Right atrium auricular region (tissue), 2 donors: ENCODE measurements around the gene C1orf174. TPM values are rescaled to one million over a fixed set of nuclear protein-coding genes. Genes with fewer than 3 reads are reported as not detected.

Experiments
- DNase-seq: peaks from one replicate; pipeline ENCODE4 v3.0.0-alpha.2; 2019; ENCODE audit warnings: low spot score
- H3K27ac ChIP-seq, 2 donors: fragments of 200-600 bp; sonication (generic); 1 replicate in 1 of 2; 2 replicates in 1 of 2; pipeline ENCODE4 v1.5.1; 2016 to 2019
- H3K27me3 ChIP-seq, 2 donors: fragments of 200-600 bp; sonication (generic); one replicate each; pipeline versions ENCODE4 v1.5.1 to v1.6.0; 2017 to 2019
- H3K36me3 ChIP-seq: fragments of 200-600 bp; sonication (generic); one replicate; pipeline ENCODE4 v1.5.1; 2016
- H3K4me1 ChIP-seq, 2 donors: fragments of 200-600 bp; sonication (generic); one replicate each; pipeline versions ENCODE4 v1.5.1 to v1.6.0; 2017 to 2019
- H3K4me3 ChIP-seq, 2 donors: fragments of 200-600 bp; sonication (generic); 1 replicate in 1 of 2; 2 replicates in 1 of 2; pipeline ENCODE4 v1.5.1; 2017 to 2019; ENCODE audit warnings: mild to moderate bottlenecking in 1 of 2, moderate library complexity in 1 of 2
- H3K9me3 ChIP-seq, 2 donors: fragments of 200-600 bp; sonication (generic); one replicate each; pipeline ENCODE4 v1.5.1; 2019
- total RNA-seq, 2 donors: library from RNA; depleted of rRNA; stranded (reverse); fragments of >200 nt; gene quantifications; one replicate each; pipeline ENCODE4 v1.1.0, GENCODE V29; 2016
- TF ChIP-seq, protein P1 (sequence below), 2 donors: fragments of 200-600 bp; sonication (generic); IDR thresholded peaks; one replicate each; pipeline ENCODE4 v1.5.1; 2019; ENCODE audit warnings: antibody characterized with exemption in 2 of 2

The C1orf174 gene
- total RNA-seq, 2 donors from 2014 or later, result 9.1 to 18.8 TPM

DNA sequence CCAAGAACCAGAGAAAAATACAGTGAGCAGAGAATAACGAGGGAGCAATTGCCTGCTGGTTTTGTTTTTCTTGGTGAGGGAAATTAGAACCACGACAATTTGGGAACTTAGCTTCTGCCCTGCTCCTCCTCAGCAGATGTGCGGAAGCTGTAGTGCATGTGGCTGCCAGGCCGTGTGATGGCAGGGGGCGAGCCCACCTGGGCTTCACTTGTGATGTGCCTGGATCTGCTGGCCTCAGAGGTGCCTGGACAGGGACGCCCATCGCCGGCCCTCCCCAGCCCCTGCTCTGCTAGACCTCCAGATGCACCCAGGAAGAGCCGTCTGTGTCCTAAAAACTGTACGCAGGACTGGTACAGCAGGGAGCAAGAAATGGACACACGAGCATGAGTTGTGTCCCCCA, 28.5 kb upstream of the C1orf174 start:
- no peaks in the 10 kb centered on the region for H3K4me1 ChIP-seq
- TF ChIP-seq, protein P1, sequence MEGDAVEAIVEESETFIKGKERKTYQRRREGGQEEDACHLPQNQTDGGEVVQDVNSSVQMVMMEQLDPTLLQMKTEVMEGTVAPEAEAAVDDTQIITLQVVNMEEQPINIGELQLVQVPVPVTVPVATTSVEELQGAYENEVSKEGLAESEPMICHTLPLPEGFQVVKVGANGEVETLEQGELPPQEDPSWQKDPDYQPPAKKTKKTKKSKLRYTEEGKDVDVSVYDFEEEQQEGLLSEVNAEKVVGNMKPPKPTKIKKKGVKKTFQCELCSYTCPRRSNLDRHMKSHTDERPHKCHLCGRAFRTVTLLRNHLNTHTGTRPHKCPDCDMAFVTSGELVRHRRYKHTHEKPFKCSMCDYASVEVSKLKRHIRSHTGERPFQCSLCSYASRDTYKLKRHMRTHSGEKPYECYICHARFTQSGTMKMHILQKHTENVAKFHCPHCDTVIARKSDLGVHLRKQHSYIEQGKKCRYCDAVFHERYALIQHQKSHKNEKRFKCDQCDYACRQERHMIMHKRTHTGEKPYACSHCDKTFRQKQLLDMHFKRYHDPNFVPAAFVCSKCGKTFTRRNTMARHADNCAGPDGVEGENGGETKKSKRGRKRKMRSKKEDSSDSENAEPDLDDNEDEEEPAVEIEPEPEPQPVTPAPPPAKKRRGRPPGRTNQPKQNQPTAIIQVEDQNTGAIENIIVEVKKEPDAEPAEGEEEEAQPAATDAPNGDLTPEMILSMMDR (IDR thresholded peaks at IDR 0.05), result no peak
- no peaks in the 10 kb centered on the region for H3K9me3 ChIP-seq
- H3K36me3 ChIP-seq, result no peaks in the 10 kb centered on the region
- H3K4me3 ChIP-seq, result no peak overlapping the region
- no peak overlapping the region for H3K27ac ChIP-seq
- DNase-seq, result no peak
- no peaks in the 10 kb centered on the region for H3K27me3 ChIP-seq

GRCh38 chr1:3926956-3927355, 26.9 kb upstream of the C1orf174 start:
- TF ChIP-seq, protein P1 (IDR thresholded peaks at IDR 0.05), result no peak
- Histone ChIP-seq H3K4me1 (no peaks in the 10 kb centered on the region), H3K27ac (no peak overlapping the region), H3K9me3 (no peaks in the 10 kb centered on the region), H3K36me3 (no peaks in the 10 kb centered on the region), H3K4me3 (no peak overlapping the region), H3K27me3 (no peaks in the 10 kb centered on the region)
- DNase-seq, result no peak

GRCh38 chr1:3925762-3926161, 25.7 kb upstream of the C1orf174 start:
- DNase-seq, result no peak
- Histone ChIP-seq H3K9me3 (no peaks in the 10 kb centered on the region), H3K27ac (no peak overlapping the region), H3K4me3 (no peak overlapping the region), H3K27me3 (no peaks in the 10 kb centered on the region), H3K4me1 (no peaks in the 10 kb centered on the region), H3K36me3 (no peaks in the 10 kb centered on the region)
- TF ChIP-seq, protein P1 (IDR thresholded peaks at IDR 0.05), result no peak

DNA sequence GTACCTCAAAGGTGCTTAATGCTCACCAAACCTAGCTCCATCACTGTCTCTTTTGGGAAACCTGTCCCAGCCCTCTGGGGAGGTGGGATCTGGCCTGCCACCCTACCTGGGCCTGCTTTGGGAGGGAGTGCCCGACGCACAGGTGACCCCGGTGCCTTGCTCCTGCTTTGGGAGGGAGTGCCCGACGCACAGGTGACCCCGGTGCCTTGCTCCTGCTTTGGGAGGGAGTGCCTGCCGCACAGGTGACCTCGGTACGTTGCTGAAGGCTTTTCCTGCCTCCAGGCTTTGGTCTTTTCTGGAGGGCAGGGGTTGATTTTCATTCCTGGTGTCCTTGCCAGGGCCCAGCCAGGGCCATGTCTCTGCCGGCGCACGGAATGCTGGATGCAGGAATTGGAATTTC, 25.2 kb upstream of the C1orf174 start:
- H3K4me1 ChIP-seq, result no peaks in the 10 kb centered on the region
- H3K4me3 ChIP-seq, result no peak overlapping the region
- TF ChIP-seq, protein P1 (IDR thresholded peaks at IDR 0.05), result no peak
- no peaks in the 10 kb centered on the region for H3K36me3 ChIP-seq
- H3K27ac ChIP-seq, result no peak overlapping the region
- H3K9me3 ChIP-seq, result no peaks in the 10 kb centered on the region
- DNase-seq, result no peak
- no peaks in the 10 kb centered on the region for H3K27me3 ChIP-seq

DNA sequence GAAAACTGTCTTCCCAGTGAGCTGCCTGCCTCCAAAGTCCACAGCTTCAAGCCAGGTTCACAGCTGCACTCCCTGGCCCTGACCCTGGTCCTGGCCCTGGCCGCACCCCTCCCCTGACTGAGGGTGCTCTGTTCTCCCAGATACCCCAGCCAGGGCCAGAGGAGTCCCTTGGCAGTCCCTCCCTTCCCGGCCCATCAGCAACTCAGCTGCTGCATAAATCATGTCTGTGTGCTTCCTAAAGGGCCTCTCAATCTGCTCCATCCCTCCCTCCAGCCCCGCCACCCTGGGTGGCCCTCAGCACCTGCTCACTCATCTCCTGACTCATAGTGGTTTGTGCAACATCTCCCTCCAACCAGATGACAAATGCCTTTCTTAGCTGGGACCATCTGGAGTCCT, 24.8 kb upstream of the C1orf174 start:
- Histone ChIP-seq H3K4me1 (no peaks in the 10 kb centered on the region), H3K4me3 (no peak overlapping the region), H3K27me3 (no peaks in the 10 kb centered on the region), H3K36me3 (no peaks in the 10 kb centered on the region), H3K9me3 (no peaks in the 10 kb centered on the region), H3K27ac (no peak overlapping the region)
- TF ChIP-seq, protein P1 (IDR thresholded peaks at IDR 0.05), result no peak
- no peak for DNase-seq

GRCh38 chr1:3924186-3924824, 24.2 kb upstream of the C1orf174 start:
- no peaks in the 10 kb centered on the region for H3K36me3 ChIP-seq
- DNase-seq, result no peak
- H3K4me1 ChIP-seq, result no peaks in the 10 kb centered on the region
- H3K4me3 ChIP-seq, result no peak overlapping the region
- H3K9me3 ChIP-seq, result no peaks in the 10 kb centered on the region
- no peaks in the 10 kb centered on the region for H3K27me3 ChIP-seq
- TF ChIP-seq, protein P1 (IDR thresholded peaks at IDR 0.05), result no peak
- no peak overlapping the region for H3K27ac ChIP-seq
